H1 (cell line): Measurements from ENCODE around the gene NMRK2. TPM values are rescaled to one million over a fixed set of nuclear protein-coding genes. Genes with fewer than 3 reads are reported as not detected.
"Not testable (repeated sequence)": the region's sequence is repeated elsewhere in the genome, so short reads cannot be mapped to it uniquely, and the experiment has no call there.

Experiments
- CTCF ChIA-PET: fragments of 300-600 bp; sonication (Branson Sonifier 250); formaldehyde crosslinking; loops from one replicate; lab custom pipeline; 2021; ENCODE audit not compliant: partially characterized antibody; lab: Charles Lee
- POLR2A ChIA-PET: fragments of 300-600 bp; sonication (Branson Sonifier 250); formaldehyde crosslinking; loops from one replicate; lab custom pipeline; 2021; ENCODE audit warnings: inconsistent platforms; ENCODE audit not compliant: partially characterized antibody; lab: Charles Lee
- DNase-seq, 2 experiments: peaks; one replicate each; pipeline versions ENCODE4 v3.0.0 to v3.0.0-alpha.2; 2010 to 2022; ENCODE audit warnings: low spot score in 2 of 2, low read depth in 1 of 2, mixed read lengths in 1 of 2
- FAIRE-seq: peaks from 2 replicates; lab custom pipeline; 2011; peaks lifted over from hg19 to GRCh38; lab: Jason Lieb, UNC
- H2AFZ ChIP-seq: 2 replicates; pipeline ENCODE4 v1.8.1; 2012; ENCODE audit warnings: low read length, inconsistent platforms
- H2AK5ac ChIP-seq: 2 replicates; pipeline ENCODE4 v1.6.1; 2013; ENCODE audit warnings: low read depth, low read length
- H2BK120ac ChIP-seq: replicated peaks from 2 replicates; pipeline ENCODE3; 2013; ENCODE audit warnings: low read depth, low read length, inconsistent platforms
- H2BK12ac ChIP-seq: 2 replicates; pipeline ENCODE4 v1.6.1; 2013; ENCODE audit warnings: low read depth, low read length
- H2BK15ac ChIP-seq: 2 replicates; pipeline ENCODE4 v1.6.1; 2013; ENCODE audit warnings: low read length
- H2BK20ac ChIP-seq: 2 replicates; pipeline ENCODE4 v1.6.1; 2013; ENCODE audit warnings: low read length
- H2BK5ac ChIP-seq: 2 replicates; pipeline ENCODE4 v1.6.1; 2013; ENCODE audit warnings: low read depth, low read length
- H3K14ac ChIP-seq: 2 replicates; pipeline ENCODE4 v1.6.1; 2013; ENCODE audit warnings: inconsistent platforms; ENCODE audit not compliant: insufficient read length
- H3K18ac ChIP-seq: 2 replicates; pipeline ENCODE4 v1.6.1; 2013; ENCODE audit warnings: low read length; ENCODE audit errors: extremely low read depth
- H3K23ac ChIP-seq: 2 replicates; pipeline ENCODE4 v1.6.1; 2013; ENCODE audit warnings: inconsistent platforms; ENCODE audit not compliant: insufficient read length
- H3K23me2 ChIP-seq: 2 replicates; pipeline ENCODE4 v1.6.1; 2013; ENCODE audit warnings: low read depth, low read length
- H3K27ac ChIP-seq: 2 replicates; pipeline ENCODE4 v1.6.1; 2011; ENCODE audit warnings: low read depth, low read length, inconsistent platforms
- H3K27me3 ChIP-seq, 4 experiments: replicated peaks in 1 of 4; 1 replicate in 1 of 4; 2 replicates in 3 of 4; pipeline versions ENCODE4 v1.6.1 to v1.8.1; 2011 to 2013; ENCODE audit warnings: low read length in 3 of 4, mild to moderate bottlenecking in 3 of 4, inconsistent platforms in 2 of 4, mixed read lengths in 2 of 4, moderate library complexity in 1 of 4; ENCODE audit not compliant: control insufficient read depth in 3 of 4, insufficient read depth in 3 of 4; ENCODE audit errors: extremely low read depth in 1 of 4
- H3K36me3 ChIP-seq, 4 experiments: 2 replicates each; pipeline versions ENCODE4 v1.6.1 to v1.8.1; 2011 to 2013; ENCODE audit warnings: mild to moderate bottlenecking in 4 of 4, low read length in 3 of 4, moderate library complexity in 2 of 4, control low read depth in 1 of 4, inconsistent platforms in 1 of 4; ENCODE audit not compliant: insufficient read depth in 4 of 4, control insufficient read depth in 2 of 4
- H3K4ac ChIP-seq: replicated peaks from 2 replicates; pipeline ENCODE3; 2013; ENCODE audit warnings: low read length, low read depth, mixed read lengths, inconsistent platforms; ENCODE audit not compliant: insufficient read length
- H3K4me1 ChIP-seq, 4 experiments: replicated peaks in 1 of 4; 1 replicate in 1 of 4; 2 replicates in 3 of 4; pipeline versions ENCODE4 v1.6.1 to v1.8.1; 2011 to 2013; ENCODE audit warnings: low read length in 3 of 4, inconsistent platforms in 2 of 4, mixed read lengths in 1 of 4; ENCODE audit not compliant: insufficient read depth in 4 of 4, control insufficient read depth in 3 of 4
- H3K4me2 ChIP-seq, 2 experiments: 2 replicates each; pipeline versions ENCODE4 v1.6.1 to v1.8.1; 2011 to 2013; ENCODE audit warnings: low read depth in 2 of 2, low read length in 2 of 2, control low read depth in 1 of 2, inconsistent platforms in 1 of 2, mild to moderate bottlenecking in 1 of 2; ENCODE audit not compliant: insufficient read depth in 1 of 2
- H3K4me3 ChIP-seq, 4 experiments: fragments of 200-600, 300-600 bp in 1 of 4; sonication (generic), shearing (Covaris generic), sonication (Bioruptor Twin) in 1 of 4; 2 replicates each; pipeline versions ENCODE4 v1.5.1 to v1.8.1; 2011 to 2016; ENCODE audit warnings: low read length in 4 of 4, low read depth in 3 of 4, control low read depth in 2 of 4, inconsistent platforms in 2 of 4, mild to moderate bottlenecking in 2 of 4, mixed read lengths in 1 of 4, moderate library complexity in 1 of 4; ENCODE audit not compliant: insufficient read depth in 2 of 4; ENCODE audit errors: extremely low read depth in 1 of 4
- H3K56ac ChIP-seq: replicated peaks from 2 replicates; pipeline ENCODE3; 2013; ENCODE audit warnings: low read depth, mild to moderate bottlenecking, mixed read lengths, low read length, inconsistent platforms; ENCODE audit not compliant: insufficient read length
- H3K79me1 ChIP-seq: 2 replicates; pipeline ENCODE4 v1.6.1; 2013; ENCODE audit warnings: low read depth, low read length, control low read depth
- H3K79me2 ChIP-seq, 2 experiments: 2 replicates each; pipeline versions ENCODE4 v1.6.1 to v1.8.1; 2012 to 2013; ENCODE audit warnings: low read length in 2 of 2, mild to moderate bottlenecking in 2 of 2, inconsistent platforms in 1 of 2; ENCODE audit not compliant: insufficient read depth in 2 of 2, control insufficient read depth in 1 of 2
- H3K9ac ChIP-seq, 4 experiments: replicated peaks in 1 of 4; 1 replicate in 1 of 4; 2 replicates in 3 of 4; pipeline versions ENCODE4 v1.6.1 to v1.8.1; 2011 to 2013; ENCODE audit warnings: low read depth in 3 of 4, low read length in 3 of 4, control low read depth in 2 of 4, mild to moderate bottlenecking in 2 of 4, moderate library complexity in 2 of 4, inconsistent platforms in 1 of 4; ENCODE audit errors: extremely low read depth in 1 of 4
- H3K9me3 ChIP-seq, 2 experiments: 2 replicates each; pipeline versions ENCODE4 v1.6.1 to v1.8.1; 2012 to 2013; ENCODE audit warnings: mild to moderate bottlenecking in 2 of 2, moderate library complexity in 2 of 2, control low read depth in 1 of 2, inconsistent platforms in 1 of 2, low read depth in 1 of 2, low read length in 1 of 2, mixed read lengths in 1 of 2; ENCODE audit not compliant: insufficient read depth in 2 of 2
- H4K20me1 ChIP-seq, 2 experiments: replicated peaks in 1 of 2; 2 replicates each; pipeline versions ENCODE3 to v1.8.1; 2011 to 2013; ENCODE audit warnings: inconsistent platforms in 2 of 2, low read length in 2 of 2, mild to moderate bottlenecking in 1 of 2; ENCODE audit not compliant: insufficient read depth in 2 of 2, control insufficient read depth in 1 of 2
- H4K5ac ChIP-seq: 2 replicates; pipeline ENCODE4 v1.6.1; 2013; ENCODE audit warnings: low read length, low read depth, mixed read lengths, inconsistent platforms; ENCODE audit not compliant: insufficient read length
- H4K8ac ChIP-seq: 2 replicates; pipeline ENCODE4 v1.8.0; 2013; ENCODE audit warnings: mild to moderate bottlenecking, moderate library complexity, low read length, inconsistent platforms; ENCODE audit not compliant: insufficient read depth; ENCODE audit errors: extremely low read depth
- H4K91ac ChIP-seq: replicated peaks from 2 replicates; pipeline ENCODE3; 2013; ENCODE audit warnings: low read length, mixed read lengths, inconsistent platforms; ENCODE audit not compliant: insufficient read length
- WGBS, 2 experiments: shearing (Covaris generic) in 1 of 2; methylation state at CpG; one replicate each; pipeline versions ENCODE4 v1.1.6 to v1.1.7; 2013 to 2015; ENCODE audit warnings: low lambda C conversion rate in 2 of 2, mixed read lengths in 2 of 2, inconsistent platforms in 1 of 2, low coverage in 1 of 2, missing lambda C conversion rate in 1 of 2; ENCODE audit not compliant: insufficient replicate concordance in 2 of 2, insufficient coverage in 1 of 2, insufficient read length in 1 of 2; ENCODE audit errors: extremely low coverage in 1 of 2, missing lambda C conversion rate in 1 of 2; 5-methylcytosine and 5-hydroxymethylcytosine counted together
- polyA plus RNA-seq, 7 experiments: library from polyadenylated mRNA; depleted of rRNA in 3 of 7; stranded (reverse) in 5 of 7; unstranded in 2 of 7; fragments of >200 nt in 5 of 7; fragments of 200-250 nt in 2 of 7; gene quantifications; 1 replicate in 5 of 7; 2 replicates in 1 of 7; 4 replicates in 1 of 7; pipeline versions ENCODE4 v1.2.1 to v1.2.3, GENCODE V29; 2011 to 2013; ENCODE audit warnings: missing spikeins in 2 of 7, mixed read lengths in 2 of 7
- total RNA-seq: library from RNA; stranded (reverse); fragmentation: NEBNext Ultra II Directional; extraction: Animal tissue kit (Norgen Biotek cat#: 25700); gene quantifications from 2 replicates; pipeline ENCODE4 v1.2.1, GENCODE V29; 2021

NMRK2 gene
- total and polyA plus RNA-seq, 2 of the 8 experiments (the other 6 are each of a cell fraction or from before 2014, with no cell fraction given), result 87.4 to 206 TPM

- not testable (repeated sequence) for H3K23ac ChIP-seq, H3K23me2 ChIP-seq, H3K14ac ChIP-seq, H4K91ac ChIP-seq, H2BK20ac ChIP-seq, H2BK120ac ChIP-seq, H3K9me3 ChIP-seq, FAIRE-seq, H2AK5ac ChIP-seq, H3K4ac ChIP-seq, H3K56ac ChIP-seq, H2BK15ac ChIP-seq, H3K18ac ChIP-seq, H3K9ac ChIP-seq, H3K27me3 ChIP-seq, DNase-seq, H4K8ac ChIP-seq, H2AFZ ChIP-seq, H2BK5ac ChIP-seq, H2BK12ac ChIP-seq, H3K4me3 ChIP-seq, H3K79me1 ChIP-seq, H4K5ac ChIP-seq
- Histone ChIP-seq H3K27ac (peak overlapping the region; percentile 69; the same call in 1 of the 2 replicates), H3K79me2 (peaks cover 8 to 42% of the 10 kb centered on the region in 2 experiments; a peak in 3 of 4 replicates), H3K4me1 (peaks cover 2 to 17% (median 6%) of the 10 kb centered on the region in 4 experiments; a peak in 6 of 7 replicates), H3K36me3 (peaks cover 18 to 41% (median 29%) of the 10 kb centered on the region in 4 experiments), H4K20me1 (peaks cover 15 to 27% of the 10 kb centered on the region in 2 experiments), H3K4me2 (peak overlapping the region; percentile 19 to 88; a peak in 2 of 4 replicates)
- CTCF ChIA-PET, result interaction anchor here (1.1 to 1.8 kb wide), 5 partner anchors 17 to 87 kb away, joined by 3 to 8 read pairs (median 7); partner anchors contain the start of genes ATCAY, EEF2 and NMRK2
- POLR2A ChIA-PET, result interaction anchor here (0.6 to 24.8 kb wide), 9 partner anchors 9 to 185 kb away, joined by 3 to 870 read pairs (median 19); partner anchors contain the start of genes ATCAY, CREB3L3, EEF2 and NMRK2
- 95% methylated on average over 12 of the region's 12 CpGs; no CpG with 5 or more reads in 1 of the 2 experiments for WGBS, 2 experiments
Observed at GRCh38 chr19:3967983-3968382, 35.1 kb downstream of the NMRK2 start.
